ENCODE data around the gene COPS3. TPM values are rescaled to one million over a fixed set of nuclear protein-coding genes. Genes with fewer than 3 reads are reported as not detected.

COPS3 gene
- total RNA-seq, 1 experiment from 2014 or later: 113 TPM

DNA sequence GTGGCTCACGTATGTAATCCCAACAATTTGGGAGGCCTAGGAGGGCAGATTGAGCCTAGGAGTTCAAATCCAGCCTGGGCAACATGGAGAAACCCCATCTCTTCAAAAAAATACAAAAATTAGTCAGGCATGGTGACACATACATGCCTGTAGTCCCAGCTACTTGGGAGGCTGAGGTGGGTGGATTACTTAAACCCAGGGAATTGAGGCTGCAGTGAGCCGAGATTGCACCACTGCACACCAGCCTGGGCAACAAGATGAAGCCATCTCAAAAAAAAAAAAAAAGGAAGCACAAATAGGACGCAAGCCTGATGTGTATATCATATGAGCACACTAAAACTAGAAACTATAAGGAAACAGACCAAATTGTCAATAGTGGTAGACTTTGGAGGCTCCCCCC is 27.0 kb downstream of the COPS3 start:
- no peak overlapping the region for H4K8ac ChIP-seq (replicated peaks; ENCODE audit: insufficient read length, low read depth, low read length)
- no peak overlapping the region for H4K91ac ChIP-seq (ENCODE audit: insufficient read length, low read depth, low read length)
- Mint-ChIP-seq H3K4me3 (no peak overlapping the region), H3K27me3 (ENCODE audit: low read depth) (no peaks in the 10 kb centered on the region), H3K27ac (no peak overlapping the region), H3K36me3 (ENCODE audit: insufficient read depth in 1 of 3, low read depth in 3 of 3) (peaks cover 45 to 83% (median 78%) of the 10 kb centered on the region in 3 experiments), H3K9me3 (no peaks in the 10 kb centered on the region), H3K4me1 (no peaks in the 10 kb centered on the region)
- no peaks in the 10 kb centered on the region for H3K4me1 ChIP-seq (ENCODE audit: insufficient read depth, low read length)
- no peak overlapping the region for H3K14ac ChIP-seq (ENCODE audit: insufficient read depth, low read length)
- no peak overlapping the region for H3K23ac ChIP-seq (ENCODE audit: insufficient read length, low read depth, low read length)
- no peaks in the 10 kb centered on the region for H3K79me2 ChIP-seq (ENCODE audit: insufficient read depth, low read length)
- H2BK120ac ChIP-seq (ENCODE audit: low read depth, low read length, poor library complexity, severe bottlenecking): no peak overlapping the region
- TF ChIP-seq, protein P1, sequence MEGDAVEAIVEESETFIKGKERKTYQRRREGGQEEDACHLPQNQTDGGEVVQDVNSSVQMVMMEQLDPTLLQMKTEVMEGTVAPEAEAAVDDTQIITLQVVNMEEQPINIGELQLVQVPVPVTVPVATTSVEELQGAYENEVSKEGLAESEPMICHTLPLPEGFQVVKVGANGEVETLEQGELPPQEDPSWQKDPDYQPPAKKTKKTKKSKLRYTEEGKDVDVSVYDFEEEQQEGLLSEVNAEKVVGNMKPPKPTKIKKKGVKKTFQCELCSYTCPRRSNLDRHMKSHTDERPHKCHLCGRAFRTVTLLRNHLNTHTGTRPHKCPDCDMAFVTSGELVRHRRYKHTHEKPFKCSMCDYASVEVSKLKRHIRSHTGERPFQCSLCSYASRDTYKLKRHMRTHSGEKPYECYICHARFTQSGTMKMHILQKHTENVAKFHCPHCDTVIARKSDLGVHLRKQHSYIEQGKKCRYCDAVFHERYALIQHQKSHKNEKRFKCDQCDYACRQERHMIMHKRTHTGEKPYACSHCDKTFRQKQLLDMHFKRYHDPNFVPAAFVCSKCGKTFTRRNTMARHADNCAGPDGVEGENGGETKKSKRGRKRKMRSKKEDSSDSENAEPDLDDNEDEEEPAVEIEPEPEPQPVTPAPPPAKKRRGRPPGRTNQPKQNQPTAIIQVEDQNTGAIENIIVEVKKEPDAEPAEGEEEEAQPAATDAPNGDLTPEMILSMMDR (conservative IDR thresholded peaks at IDR 0.05): no peak
- H3K56ac ChIP-seq (ENCODE audit: insufficient read length, low read depth, low read length): no peak overlapping the region
- no peaks in the 10 kb centered on the region for H3K23me2 ChIP-seq (ENCODE audit: insufficient read length, low read depth, low read length, poor library complexity, severe bottlenecking)
- no peak overlapping the region for H2AFZ ChIP-seq (ENCODE audit: low read length)
- no peak overlapping the region for H4K5ac ChIP-seq (ENCODE audit: insufficient read length, low read depth, low read length)
- no peak overlapping the region for H3T11ph ChIP-seq (ENCODE audit: low read length)
- H3K27ac ChIP-seq (ENCODE audit: insufficient read length, low read depth, low read length): no peak overlapping the region
- DNase-seq: no peak
- no peak overlapping the region for H3K4me2 ChIP-seq (ENCODE audit: insufficient read depth, insufficient read length, low read length)
- H2BK12ac ChIP-seq (ENCODE audit: insufficient read length, low read depth, low read length): no peak overlapping the region
- no peaks in the 10 kb centered on the region for H3K27me3 ChIP-seq (ENCODE audit: insufficient read depth, low read length)
- H3K4ac ChIP-seq (ENCODE audit: low read depth, low read length): no peak overlapping the region
- no peak overlapping the region for H2AK5ac ChIP-seq (ENCODE audit: insufficient read length, low read length)
- H2BK20ac ChIP-seq (ENCODE audit: low read depth, low read length, poor library complexity, severe bottlenecking): no peak overlapping the region
- H3K9me3 ChIP-seq (ENCODE audit: control insufficient read depth, low read depth, low read length): no peaks in the 10 kb centered on the region
- H2BK15ac ChIP-seq (ENCODE audit: low read depth, low read length): no peak overlapping the region
- no peak overlapping the region for H2BK5ac ChIP-seq (ENCODE audit: insufficient read length, low read length)
- no peaks in the 10 kb centered on the region for H4K20me1 ChIP-seq (ENCODE audit: control insufficient read depth, insufficient read depth, insufficient read length)
- H3K18ac ChIP-seq (ENCODE audit: insufficient read length, low read depth, low read length): no peak overlapping the region
- H3K9ac ChIP-seq (ENCODE audit: extremely low read depth, insufficient read length, low read length): no peak overlapping the region
- no CpG with 5 or more reads among the region's 3 CpGs for WGBS (ENCODE audit: extremely low coverage, insufficient read length, low lambda C conversion rate)
- no peaks in the 10 kb centered on the region for H3K79me1 ChIP-seq (ENCODE audit: insufficient read depth, low read depth, low read length, poor library complexity, severe bottlenecking)
